H9 (cell line): ENCODE data around the gene FAM78A. TPM values are rescaled to one million over a fixed set of nuclear protein-coding genes. Genes with fewer than 3 reads are reported as not detected.

Source experiments
- DNase-seq: peaks from one replicate; pipeline ENCODE4 v3.0.0-alpha.2; 2017
- H2AFZ ChIP-seq: one replicate; pipeline ENCODE4 v1.6.1; 2013; ENCODE audit warnings: mild to moderate bottlenecking, low read length, control low read depth, moderate library complexity
- H2AK5ac ChIP-seq: 2 replicates; pipeline ENCODE4 v1.6.1; 2013; ENCODE audit warnings: low read length, control low read depth, mixed read lengths; ENCODE audit not compliant: insufficient read length
- H2BK120ac ChIP-seq: one replicate; pipeline ENCODE4 v1.6.1; 2013; ENCODE audit warnings: low read depth, mild to moderate bottlenecking, low read length, control low read depth, inconsistent platforms; ENCODE audit not compliant: poor library complexity, severe bottlenecking
- H2BK12ac ChIP-seq: 2 replicates; pipeline ENCODE4 v1.6.1; 2013; ENCODE audit warnings: low read length, control low read depth, mixed read lengths, low read depth; ENCODE audit not compliant: insufficient read length
- H2BK15ac ChIP-seq: 2 replicates; pipeline ENCODE4 v1.6.1; 2013; ENCODE audit warnings: low read depth, low read length, control low read depth
- H2BK20ac ChIP-seq: one replicate; pipeline ENCODE4 v1.6.1; 2013; ENCODE audit warnings: low read depth, mild to moderate bottlenecking, low read length, control low read depth, inconsistent platforms; ENCODE audit not compliant: poor library complexity, severe bottlenecking
- H2BK5ac ChIP-seq: 2 replicates; pipeline ENCODE4 v1.6.1; 2013; ENCODE audit warnings: low read length, control low read depth, mixed read lengths; ENCODE audit not compliant: insufficient read length
- H3K14ac ChIP-seq: 2 replicates; pipeline ENCODE4 v1.6.1; 2013; ENCODE audit warnings: low read length, control low read depth; ENCODE audit not compliant: insufficient read depth
- H3K18ac ChIP-seq: 2 replicates; pipeline ENCODE4 v1.6.1; 2013; ENCODE audit warnings: low read depth, mild to moderate bottlenecking, mixed read lengths, low read length, control low read depth; ENCODE audit not compliant: insufficient read length
- H3K23ac ChIP-seq: 2 replicates; pipeline ENCODE4 v1.6.1; 2013; ENCODE audit warnings: low read length, control low read depth, mixed read lengths, low read depth; ENCODE audit not compliant: insufficient read length
- H3K23me2 ChIP-seq: 2 replicates; pipeline ENCODE4 v1.6.1; 2013; ENCODE audit warnings: low read depth, mild to moderate bottlenecking, mixed read lengths, low read length, control low read depth; ENCODE audit not compliant: insufficient read length, poor library complexity, severe bottlenecking
- H3K27ac ChIP-seq: 2 replicates; pipeline ENCODE4 v1.5.1; 2013; ENCODE audit warnings: low read length, control low read depth, mixed read lengths, low read depth; ENCODE audit not compliant: insufficient read length
- H3K27me3 ChIP-seq: 2 replicates; pipeline ENCODE4 v1.6.1; 2013; ENCODE audit warnings: low read length, control low read depth, inconsistent platforms; ENCODE audit not compliant: insufficient read depth
- H3K4ac ChIP-seq: 2 replicates; pipeline ENCODE4 v1.6.1; 2013; ENCODE audit warnings: low read depth, mild to moderate bottlenecking, control low read depth, inconsistent platforms, low read length, moderate library complexity
- H3K4me1 ChIP-seq: 2 replicates; pipeline ENCODE4 v1.6.1; 2013; ENCODE audit warnings: low read length, control low read depth, inconsistent platforms; ENCODE audit not compliant: insufficient read depth
- H3K4me2 ChIP-seq: 2 replicates; pipeline ENCODE4 v1.6.1; 2013; ENCODE audit warnings: low read length, control low read depth, mixed read lengths; ENCODE audit not compliant: insufficient read length, insufficient read depth
- H3K56ac ChIP-seq: 2 replicates; pipeline ENCODE4 v1.6.1; 2013; ENCODE audit warnings: low read depth, mild to moderate bottlenecking, mixed read lengths, low read length, control low read depth; ENCODE audit not compliant: insufficient read length
- H3K79me1 ChIP-seq: 2 replicates; pipeline ENCODE4 v1.6.1; 2013; ENCODE audit warnings: low read depth, mild to moderate bottlenecking, moderate library complexity, low read length, control low read depth, inconsistent platforms; ENCODE audit not compliant: insufficient read depth, poor library complexity, severe bottlenecking
- H3K79me2 ChIP-seq: 2 replicates; pipeline ENCODE4 v1.6.1; 2013; ENCODE audit warnings: low read length, control low read depth, inconsistent platforms; ENCODE audit not compliant: insufficient read depth
- H3K9ac ChIP-seq: 2 replicates; pipeline ENCODE4 v1.6.1; 2013; ENCODE audit warnings: low read length, control low read depth, mixed read lengths; ENCODE audit not compliant: insufficient read length; ENCODE audit errors: extremely low read depth
- H3K9me3 ChIP-seq: one replicate; pipeline ENCODE4 v1.6.1; 2013; ENCODE audit warnings: low read depth, low read length, inconsistent platforms; ENCODE audit not compliant: control insufficient read depth
- H3T11ph ChIP-seq: one replicate; pipeline ENCODE4 v1.6.1; 2013; ENCODE audit warnings: mild to moderate bottlenecking, low read length, control low read depth, inconsistent platforms
- H4K20me1 ChIP-seq: one replicate; pipeline ENCODE4 v1.6.1; 2013; ENCODE audit not compliant: control insufficient read depth, insufficient read length, insufficient read depth
- H4K5ac ChIP-seq: 2 replicates; pipeline ENCODE4 v1.6.1; 2013; ENCODE audit warnings: low read depth, mild to moderate bottlenecking, mixed read lengths, low read length, control low read depth; ENCODE audit not compliant: insufficient read length
- H4K8ac ChIP-seq: replicated peaks from 2 replicates; pipeline ENCODE4 v1.6.1; 2013; ENCODE audit warnings: low read length, control low read depth, mixed read lengths, low read depth; ENCODE audit not compliant: insufficient read length
- H4K91ac ChIP-seq: 2 replicates; pipeline ENCODE4 v1.6.1; 2013; ENCODE audit warnings: low read depth, mild to moderate bottlenecking, moderate library complexity, mixed read lengths, low read length, control low read depth; ENCODE audit not compliant: insufficient read length
- H3K27ac Mint-ChIP-seq, 3 experiments: 2 replicates in 2 of 3; 3 replicates in 1 of 3; pipeline ENCODE4 v1.8.0; 2020 to 2021; ENCODE audit warnings: mixed read lengths in 3 of 3, mild to moderate bottlenecking in 1 of 3, moderate library complexity in 1 of 3
- H3K27me3 Mint-ChIP-seq: 2 replicates; pipeline ENCODE4 v1.8.0; 2021; ENCODE audit warnings: low read depth, mild to moderate bottlenecking, moderate library complexity, mixed read lengths
- H3K36me3 Mint-ChIP-seq, 3 experiments: 2 replicates in 2 of 3; 3 replicates in 1 of 3; pipeline ENCODE4 v1.8.0; 2020 to 2021; ENCODE audit warnings: low read depth in 3 of 3, mixed read lengths in 3 of 3; ENCODE audit not compliant: insufficient read depth in 1 of 3
- H3K4me1 Mint-ChIP-seq, 2 experiments: 2 replicates each; pipeline ENCODE4 v1.8.0; 2020; ENCODE audit warnings: mixed read lengths in 2 of 2
- H3K4me3 Mint-ChIP-seq, 2 experiments: 2 replicates in 1 of 2; 3 replicates in 1 of 2; pipeline ENCODE4 v1.8.0; 2020 to 2021; ENCODE audit warnings: mild to moderate bottlenecking in 2 of 2, mixed read lengths in 2 of 2, moderate library complexity in 1 of 2
- H3K9me3 Mint-ChIP-seq, 2 experiments: 2 replicates in 1 of 2; 3 replicates in 1 of 2; pipeline ENCODE4 v1.8.0; 2020; ENCODE audit warnings: mild to moderate bottlenecking in 2 of 2, mixed read lengths in 2 of 2, moderate library complexity in 1 of 2
- CTCF ChIP-seq: fragments of 200-600 bp; sonication (generic); conservative IDR thresholded peaks from 3 replicates; pipeline ENCODE4 v1.8.0; 2021; ENCODE audit warnings: antibody characterized with exemption, mild to moderate bottlenecking
- WGBS: extraction: QIAGEN DNeasy Blood & Tissue Kit; methylation state at CpG from one replicate; pipeline ENCODE4 v1.1.7; 2013; ENCODE audit warnings: missing lambda C conversion rate, low lambda C conversion rate, mixed read lengths; ENCODE audit not compliant: insufficient read length; ENCODE audit errors: extremely low coverage; 5-methylcytosine and 5-hydroxymethylcytosine counted together
- total RNA-seq: library from RNA; stranded (reverse); gene quantifications from 2 replicates; pipeline ENCODE4 v1.2.1, GENCODE V29; 2021

Gene FAM78A
- total RNA-seq, 1 experiment from 2014 or later: 1.9 TPM

- H3K4me2 ChIP-seq: no peak overlapping the region
- Mint-ChIP-seq H3K27me3 (no peaks in the 10 kb centered on the region), H3K9me3 (no peaks in the 10 kb centered on the region), H3K4me3 (no peak overlapping the region; a peak in 1 of 5 replicates), H3K36me3 (no peaks in the 10 kb centered on the region), H3K27ac (peak overlapping the region in 1 of 3 experiments; percentile 55; a peak in 1 of 7 replicates), H3K4me1 (peaks cover 5 to 21% of the 10 kb centered on the region in 2 experiments; a peak in 3 of 4 replicates)
- no peak overlapping the region for H2BK15ac ChIP-seq
- H3K56ac ChIP-seq: no peak overlapping the region
- H3K18ac ChIP-seq: no peak overlapping the region
- H4K91ac ChIP-seq: no peak overlapping the region
- no peak overlapping the region for H4K8ac ChIP-seq
- H2BK120ac ChIP-seq: no peak overlapping the region
- no peak overlapping the region for H3K9ac ChIP-seq
- H2BK12ac ChIP-seq: no peak overlapping the region
- H3T11ph ChIP-seq: no peak overlapping the region
- no peak for DNase-seq
- no peaks in the 10 kb centered on the region for H3K27me3 ChIP-seq
- no peak overlapping the region for H2BK20ac ChIP-seq
- no peak overlapping the region for H3K27ac ChIP-seq
- H3K4me1 ChIP-seq: no peaks in the 10 kb centered on the region; the same call in 1 of the 2 replicates
- no peak for TF ChIP-seq CTCF
- H2BK5ac ChIP-seq: no peak overlapping the region
- H3K79me2 ChIP-seq: no peaks in the 10 kb centered on the region
- H3K4ac ChIP-seq: no peak overlapping the region
- H3K9me3 ChIP-seq: no peaks in the 10 kb centered on the region
- H4K20me1 ChIP-seq: no peaks in the 10 kb centered on the region
- H4K5ac ChIP-seq: no peak overlapping the region
- H3K14ac ChIP-seq: no peak overlapping the region
- no peaks in the 10 kb centered on the region for H3K79me1 ChIP-seq
- H3K23me2 ChIP-seq: no peaks in the 10 kb centered on the region
- no CpG with 5 or more reads among the region's 14 CpGs for WGBS
- H3K23ac ChIP-seq: no peak overlapping the region
- no peak overlapping the region for H2AK5ac ChIP-seq
- H2AFZ ChIP-seq: no peak overlapping the region
These were observed 21.7 kb downstream of the FAM78A start for GRCh38 chr9:131254626-131255025.
